ENCODE data around the gene CASK. TPM values are rescaled to one million over a fixed set of nuclear protein-coding genes. Genes with fewer than 3 reads are reported as not detected.

Gene CASK
- total and polyA plus RNA-seq, 12 donors = 4.7 to 53.0 (median 41.3) TPM

GRCh38 chrX:41890026-41890423, 33.3 kb downstream of the CASK start:
- Histone ChIP-seq H3K27me3 (no peaks in the 10 kb centered on the region), H3K36me3 (replicated peaks in 1 of 2) (no peaks in the 10 kb centered on the region), H3K4me1 (replicated peaks in 1 of 2) (no peaks in the 10 kb centered on the region), H3K27ac (no peak overlapping the region), H3K4me3 (no peak overlapping the region), H3K9me3 (replicated peaks in 1 of 3) (no peaks in the 10 kb centered on the region)
- intact Hi-C loops (cut with DNase I) = no loop called here
- no peak for DNase-seq
- TF ChIP-seq POLR2A (IDR thresholded peaks at IDR 0.05) = no peak
- TF ChIP-seq CTCF (IDR thresholded peaks at IDR 0.05) = no peak
- WGBS, 4 donors = 36 to 91% (median 68%) methylated on average over 1 of the region's 1 CpG

GRCh38 chrX:41889317-41890025, 33.9 kb downstream of the CASK start:
- TF ChIP-seq CTCF (IDR thresholded peaks at IDR 0.05) (no peak), POLR2A (IDR thresholded peaks at IDR 0.05) (no peak)
- Histone ChIP-seq H3K27ac (no peak overlapping the region), H3K27me3 (no peaks in the 10 kb centered on the region), H3K36me3 (replicated peaks in 1 of 2) (no peaks in the 10 kb centered on the region), H3K4me1 (replicated peaks in 1 of 2) (no peaks in the 10 kb centered on the region), H3K9me3 (replicated peaks in 1 of 3) (no peaks in the 10 kb centered on the region), H3K4me3 (no peak overlapping the region)
- no peak for DNase-seq
- intact Hi-C loops (cut with DNase I) = no loop called here
- 47 to 67% (median 60%) methylated on average over 1 of the region's 1 CpG for WGBS, 4 donors

GRCh38 chrX:41887691-41888090, 35.7 kb downstream of the CASK start:
- no peak for DNase-seq
- no peak overlapping the region for H3K27ac ChIP-seq
- no peaks in the 10 kb centered on the region for H3K36me3 ChIP-seq (replicated peaks in 1 of 2)
- TF ChIP-seq CTCF (IDR thresholded peaks at IDR 0.05) (no peak), POLR2A (IDR thresholded peaks at IDR 0.05) (no peak)
- no peaks in the 10 kb centered on the region for H3K9me3 ChIP-seq (replicated peaks in 1 of 3)
- WGBS, 4 donors = 42 to 87% (median 76%) methylated on average over 1 of the region's 1 CpG
- intact Hi-C loops (cut with DNase I) = no loop called here
- no peaks in the 10 kb centered on the region for H3K4me1 ChIP-seq (replicated peaks in 1 of 2)
- H3K4me3 ChIP-seq = no peak overlapping the region
- no peaks in the 10 kb centered on the region for H3K27me3 ChIP-seq

GRCh38 chrX:41885724-41886123, 37.6 kb downstream of the CASK start:
- DNase-seq = no peak
- H3K9me3 ChIP-seq (replicated peaks in 1 of 3) = no peaks in the 10 kb centered on the region
- intact Hi-C loops (cut with DNase I) = no loop called here
- WGBS, 4 donors = 62 to 90% (median 71%) methylated on average over 1 of the region's 1 CpG
- H3K36me3 ChIP-seq (replicated peaks in 1 of 2) = no peaks in the 10 kb centered on the region
- H3K27me3 ChIP-seq = no peaks in the 10 kb centered on the region
- H3K4me3 ChIP-seq = no peak overlapping the region
- no peaks in the 10 kb centered on the region for H3K4me1 ChIP-seq (replicated peaks in 1 of 2)
- no peak for TF ChIP-seq CTCF (IDR thresholded peaks at IDR 0.05)
- no peak for TF ChIP-seq POLR2A (IDR thresholded peaks at IDR 0.05)
- no peak overlapping the region for H3K27ac ChIP-seq

Measured in adrenal gland (tissue), 12 donors.